Muscle of arm (tissue), 12 donors: ENCODE data around the gene COL3A1. TPM values are rescaled to one million over a fixed set of nuclear protein-coding genes. Genes with fewer than 3 reads are reported as not detected.
A peak's percentile ranks its signal among the peaks of the same experiment; 100 is the strongest.

Experiments
- DNase-seq: peaks from one replicate; pipeline ENCODE4 v3.0.0-alpha.2; 2013
- polyA plus RNA-seq, 12 donors: library from polyadenylated mRNA; unstranded; fragments of 120-200 nt; gene quantifications; one replicate each; pipeline ENCODE4 v1.2.1, GENCODE V29; 2013; ENCODE audit not compliant: insufficient read length in 12 of 12

Gene COL3A1
- polyA plus RNA-seq, 12 donors: 1,239 to 13,401 (median 5,997) TPM

DNA sequence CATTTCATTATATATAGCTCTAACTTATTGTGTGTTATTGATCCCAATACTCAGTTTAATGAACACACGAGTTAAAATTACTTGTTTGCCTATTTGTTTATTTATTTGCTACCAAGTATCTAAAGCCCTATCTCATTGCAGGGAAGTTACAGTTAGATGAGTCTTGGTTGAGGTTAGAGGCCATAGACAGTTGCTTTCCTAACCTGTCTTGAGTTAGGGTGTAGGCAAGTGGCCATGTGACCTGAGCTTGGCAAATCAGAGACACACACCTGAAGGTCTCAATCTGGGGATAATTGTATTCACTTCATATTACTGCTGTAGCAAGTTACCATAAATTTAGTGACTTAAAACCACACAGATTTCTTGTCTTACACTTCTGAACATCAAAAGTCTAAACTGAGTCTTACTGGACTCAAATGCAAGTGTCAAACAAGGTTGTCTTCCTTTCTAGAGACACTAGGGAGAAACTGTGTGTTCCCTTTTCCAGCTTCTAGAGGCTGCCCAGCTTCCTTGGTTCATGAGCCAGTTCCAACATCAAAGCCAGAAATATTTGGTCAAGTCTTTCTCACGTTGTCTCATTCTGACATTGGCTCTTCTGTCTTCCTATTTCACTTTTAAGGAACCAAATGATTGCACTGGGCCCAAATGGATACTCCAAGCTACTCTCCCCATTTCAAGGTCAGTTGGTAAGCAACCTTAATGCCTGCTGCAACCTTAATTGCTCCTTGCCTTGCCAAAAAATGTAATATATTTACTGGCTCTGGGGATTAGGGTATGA is 39.7 kb downstream of the COL3A1 start:
- DNase-seq: no peak

DNA sequence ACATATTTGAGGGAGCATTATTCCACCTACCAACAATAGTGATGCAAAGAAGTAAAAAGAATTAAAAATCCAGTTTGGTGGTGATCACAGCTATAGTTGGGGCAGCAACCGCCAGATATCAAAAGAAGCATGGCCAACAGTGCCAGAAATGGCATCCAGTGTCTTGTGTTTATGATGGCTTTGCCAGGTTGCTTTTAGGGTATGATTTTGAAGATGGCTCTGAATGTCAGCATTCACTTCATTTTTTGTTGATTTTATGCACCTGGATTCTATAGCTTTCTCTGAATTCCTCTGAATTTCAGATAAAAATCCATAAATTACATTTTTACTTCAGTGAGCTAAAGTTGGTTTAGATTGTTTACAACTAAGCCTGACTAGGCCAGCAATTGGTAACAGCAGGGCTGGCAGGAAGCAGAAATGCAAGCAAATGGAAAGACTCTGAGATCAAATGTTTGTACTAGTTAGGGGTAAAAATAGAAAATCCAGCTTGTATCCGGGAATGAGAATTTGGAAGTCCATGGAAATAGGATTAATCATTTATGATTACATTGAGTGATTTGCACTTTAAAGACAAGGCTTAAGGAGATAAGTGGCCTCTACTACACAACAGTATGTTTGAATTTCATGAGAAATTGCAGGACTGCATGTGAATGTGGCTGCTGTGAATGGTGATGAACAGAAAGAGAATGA is 40.4 kb downstream of the COL3A1 start:
- DNase-seq: no peak

- no peak for DNase-seq
These were observed 41.2 kb downstream of the COL3A1 start for GRCh38 chr2:189015359-189015758.

DNA sequence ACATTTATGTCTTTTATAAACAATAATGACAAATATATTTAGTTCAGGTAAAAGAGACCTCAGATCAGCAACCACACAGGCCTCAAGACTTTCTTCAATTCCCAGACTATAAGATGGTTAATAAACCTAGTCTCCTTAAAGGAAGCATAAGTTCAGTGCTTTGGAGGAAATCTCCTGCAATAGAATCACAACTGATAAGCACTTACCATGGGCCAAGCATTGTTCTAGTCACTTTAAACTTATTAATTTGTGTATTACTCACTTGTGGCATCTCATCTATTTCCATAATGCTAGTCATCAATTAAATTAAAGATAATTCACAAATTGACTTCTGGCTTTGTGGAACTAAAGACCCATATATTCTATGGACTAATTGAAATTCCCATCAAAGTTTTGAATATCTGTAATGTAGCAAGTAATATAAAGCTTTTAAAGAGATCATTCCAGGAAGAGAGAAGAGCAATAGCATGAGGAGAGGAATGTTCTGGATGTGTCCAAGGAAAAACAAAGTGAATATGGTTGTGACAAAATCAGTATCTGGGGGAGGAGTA is 42.2 kb downstream of the COL3A1 start:
- no peak for DNase-seq

DNA sequence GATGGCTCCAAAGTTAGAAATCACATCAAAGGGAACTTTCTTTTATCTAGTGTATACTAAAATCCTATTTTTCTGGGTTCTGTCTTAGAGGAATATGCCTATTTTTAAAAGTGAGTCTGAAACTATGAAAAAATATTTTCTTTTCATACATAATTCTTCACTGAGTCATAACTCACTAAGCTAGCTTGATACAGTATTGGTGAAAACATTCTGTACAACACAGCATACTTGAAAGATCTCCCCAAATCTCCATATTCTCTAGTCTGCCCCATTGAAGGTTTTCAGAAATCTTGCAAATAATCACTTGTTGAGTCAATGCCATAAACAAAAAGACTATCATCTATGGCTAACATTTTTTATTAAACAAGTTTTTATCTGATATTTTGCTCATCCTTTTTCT is 44.5 kb downstream of the COL3A1 start:
- no peak for DNase-seq

GRCh38 chr2:189020179-189020578 is 46.0 kb downstream of the COL3A1 start:
- no peak for DNase-seq

- peak; percentile 91 for DNase-seq
These were observed 47.9 kb downstream of the COL3A1 start for GRCh38 chr2:189022053-189022481.

GRCh38 chr2:189022492-189022891 is 48.3 kb downstream of the COL3A1 start:
- peak; percentile 83 for DNase-seq

GRCh38 chr2:189024901-189025618 is 50.9 kb downstream of the COL3A1 start:
- no peak for DNase-seq

DNA sequence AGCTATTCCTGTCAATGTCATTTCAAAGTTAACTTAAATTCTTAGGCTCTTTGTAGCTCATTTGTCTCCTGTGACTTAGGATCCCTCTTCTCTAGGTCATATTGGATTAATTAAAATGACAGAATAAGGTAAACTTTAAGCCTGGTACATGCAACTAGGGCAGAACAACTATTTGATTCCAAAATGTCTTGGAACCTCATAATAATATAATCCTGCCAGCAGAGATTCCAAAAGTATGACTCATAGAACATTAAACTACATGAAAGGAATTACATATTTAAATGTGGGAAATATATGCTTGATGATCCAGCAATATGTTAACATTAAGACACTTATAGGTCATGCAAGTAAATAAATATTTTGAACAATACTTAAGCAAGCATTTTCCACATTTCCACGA is 63.3 kb downstream of the COL3A1 start:
- no peak for DNase-seq

DNA sequence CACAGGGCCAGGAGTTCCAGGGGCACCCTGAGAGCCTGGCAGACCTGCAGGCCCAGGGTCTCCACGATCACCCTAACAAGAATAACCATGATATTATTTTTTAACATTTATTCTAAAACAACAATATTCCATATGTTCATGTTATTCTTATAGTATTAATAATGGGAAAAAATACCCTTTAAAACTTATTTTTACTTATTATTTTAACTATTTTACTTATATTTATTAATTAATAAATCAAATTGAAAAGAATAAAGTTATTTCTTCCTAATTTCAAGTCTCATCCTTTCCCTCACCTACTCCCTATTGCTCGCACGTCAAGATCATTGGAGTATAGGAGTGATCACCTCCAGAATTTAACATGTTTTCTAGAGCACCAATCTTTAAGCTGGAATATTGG is 71.7 kb downstream of the COL3A1 start:
- DNase-seq: no peak

DNA sequence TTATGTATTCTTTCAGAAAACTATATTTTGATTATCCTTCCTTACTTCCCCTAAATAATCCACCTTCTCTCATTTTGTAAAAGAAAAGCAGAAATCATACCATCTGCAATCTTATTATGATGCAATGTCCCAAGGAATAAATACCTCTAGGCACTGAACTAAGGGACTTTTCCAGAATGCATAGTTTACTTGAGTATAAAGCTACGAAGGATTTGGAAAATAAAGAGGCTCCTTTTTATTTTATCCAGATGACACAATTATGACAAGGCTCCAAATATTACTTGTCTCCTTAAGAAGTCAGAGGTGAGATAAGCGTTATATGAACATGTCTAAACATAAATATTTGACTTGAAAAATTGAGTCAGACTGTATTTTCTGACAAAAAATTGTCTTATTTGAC is 72.1 kb downstream of the COL3A1 start:
- no peak for DNase-seq

GRCh38 chr2:189047171-189047888 is 73.2 kb downstream of the COL3A1 start:
- DNase-seq: no peak

DNA sequence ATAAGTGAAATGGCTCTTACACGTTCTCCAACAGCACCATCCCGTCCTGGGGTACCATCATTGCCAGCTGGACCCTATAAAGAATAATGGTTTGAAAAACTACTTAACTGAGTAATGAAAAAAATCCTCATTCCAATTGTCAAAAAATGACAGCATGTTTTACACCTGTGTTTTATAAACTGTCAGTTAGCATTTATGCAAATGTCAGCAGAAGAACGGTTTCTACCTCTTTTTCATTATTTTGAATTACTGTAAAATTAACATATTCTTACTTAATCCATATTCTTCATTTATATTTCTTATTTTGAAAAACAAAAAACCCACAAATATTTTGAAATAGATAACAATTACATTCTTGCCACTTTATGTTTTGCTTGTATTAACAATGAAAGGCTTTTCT is 74.0 kb downstream of the COL3A1 start:
- DNase-seq: no peak

- no peak for DNase-seq
These were observed 75.6 kb downstream of the COL3A1 start for GRCh38 chr2:189049709-189050164.

DNA sequence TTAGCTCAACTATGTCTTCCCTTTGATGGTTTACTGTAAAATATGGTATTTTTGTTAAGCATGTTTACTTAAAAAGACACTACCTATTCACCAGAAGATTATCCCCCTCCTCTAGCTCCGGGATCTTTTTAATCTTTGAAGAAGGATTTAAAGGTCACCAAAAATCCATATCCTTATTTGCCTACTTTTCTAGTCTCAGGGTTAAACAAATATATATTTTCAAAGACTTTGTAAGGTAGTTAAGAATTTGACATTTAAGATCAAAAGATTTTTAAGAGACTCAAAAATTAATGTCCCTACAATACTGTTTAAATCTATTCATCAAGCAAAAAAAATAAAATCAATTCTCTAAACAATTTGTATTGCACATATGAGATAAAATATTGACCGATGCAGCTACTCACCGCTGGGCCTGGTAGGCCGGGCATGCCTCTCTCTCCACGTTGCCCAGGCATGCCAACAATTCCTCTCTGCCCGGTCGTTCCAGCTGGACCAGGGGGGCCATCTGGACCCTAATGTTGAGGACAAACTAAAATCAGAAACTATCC is 76.1 kb downstream of the COL3A1 start:
- DNase-seq: no peak

DNA sequence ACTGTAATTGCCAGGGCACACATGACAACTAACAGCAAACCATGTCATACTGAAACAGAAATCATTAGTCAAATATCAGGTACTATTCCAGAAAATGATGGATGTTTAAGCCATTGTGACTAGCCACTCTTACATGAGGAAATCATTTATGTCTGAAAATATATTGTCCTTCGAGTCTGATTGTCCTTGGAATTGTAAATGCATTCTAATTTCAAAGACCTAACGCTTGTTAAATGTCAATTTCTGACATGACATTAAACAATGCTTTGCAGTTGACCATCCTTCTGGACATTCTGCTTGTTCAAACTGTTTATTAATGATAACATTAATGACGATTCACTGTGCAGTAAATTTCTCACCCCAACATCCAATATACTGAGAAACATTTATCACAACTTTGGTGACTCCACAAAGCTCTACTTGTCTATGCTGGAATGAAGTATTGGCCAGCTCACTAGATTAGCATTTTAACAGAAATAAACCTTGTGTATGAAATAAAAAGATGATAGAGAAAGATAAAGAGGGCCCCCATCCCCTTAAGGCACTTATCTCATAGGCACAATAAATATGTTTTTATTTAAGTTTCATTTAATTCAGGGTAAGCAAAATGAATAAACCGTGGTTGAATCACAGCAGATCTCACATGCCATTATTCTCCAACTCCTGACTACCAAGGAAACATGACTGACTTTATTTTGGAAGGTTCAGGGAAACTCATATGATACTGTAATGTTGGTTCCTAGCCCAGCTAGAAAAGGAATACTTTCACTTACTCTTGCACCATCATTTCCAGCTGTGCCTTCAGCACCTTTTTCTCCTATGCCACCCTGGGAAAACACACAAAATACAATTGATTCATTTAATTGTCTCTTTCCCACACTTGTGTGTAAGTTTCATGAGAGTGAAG is 82.3 kb downstream of the COL3A1 start:
- DNase-seq: no peak

DNA sequence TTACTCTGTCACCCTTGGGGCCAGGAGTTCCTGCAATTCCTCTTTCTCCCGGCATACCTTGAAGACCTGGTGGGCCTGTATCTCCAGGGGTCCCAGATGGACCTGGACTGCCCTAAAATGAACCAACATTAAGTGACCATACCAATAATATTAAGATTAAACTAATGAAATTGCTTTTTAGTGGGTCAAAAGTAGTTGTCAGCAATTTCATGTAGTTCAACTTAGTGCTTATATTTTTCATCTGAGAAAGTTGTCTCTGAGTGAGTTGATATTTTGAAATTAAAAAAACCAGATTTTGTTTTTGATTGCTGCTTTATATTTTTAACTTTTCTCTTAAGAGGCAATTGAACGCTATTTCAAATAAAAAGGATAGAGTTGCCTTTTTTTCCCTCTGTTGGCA is 83.1 kb downstream of the COL3A1 start:
- DNase-seq: no peak

- no peak for DNase-seq
These were observed 86.0 kb downstream of the COL3A1 start for GRCh38 chr2:189060096-189060642.
